Spleen (tissue), 11 donors: ENCODE data around the gene SYT13. TPM values are rescaled to one million over a fixed set of nuclear protein-coding genes. Genes with fewer than 3 reads are reported as not detected.

ENCODE experiments used
- DNase-seq: peaks from one replicate; pipeline ENCODE4 v3.0.0-alpha.2; 2020
- H3K27ac ChIP-seq, 8 donors: fragments of 200-600 bp; sonication (generic) in 7 of 8; 1 replicate in 4 of 8; 2 replicates in 4 of 8; pipeline versions ENCODE4 v1.5.0 to v1.8.0; 2016 to 2021; ENCODE audit warnings: inconsistent platforms in 4 of 8, mild to moderate bottlenecking in 4 of 8, moderate library complexity in 1 of 8
- H3K27me3 ChIP-seq, 7 donors: fragments of 200-600 bp; sonication (generic) in 6 of 7; replicated peaks in 1 of 7; 1 replicate in 4 of 7; 2 replicates in 3 of 7; pipeline versions ENCODE4 v1.5.0 to v1.8.0; 2016 to 2021; ENCODE audit warnings: inconsistent platforms in 3 of 7, mild to moderate bottlenecking in 1 of 7
- H3K36me3 ChIP-seq, 6 donors: fragments of 200-600 bp; sonication (generic) in 5 of 6; 1 replicate in 4 of 6; 2 replicates in 2 of 6; pipeline versions ENCODE4 v1.5.0 to v1.8.0; 2016 to 2021; ENCODE audit warnings: inconsistent platforms in 2 of 6
- H3K4me1 ChIP-seq, 6 donors: fragments of 200-600 bp; sonication (generic) in 5 of 6; 1 replicate in 3 of 6; 2 replicates in 3 of 6; pipeline versions ENCODE4 v1.5.0 to v1.8.0; 2016 to 2021; ENCODE audit warnings: inconsistent platforms in 3 of 6
- H3K4me3 ChIP-seq, 8 donors: fragments of 200-600 bp; sonication (generic) in 7 of 8; 1 replicate in 4 of 8; 2 replicates in 4 of 8; pipeline versions ENCODE4 v1.5.0 to v1.8.0; 2016 to 2021; ENCODE audit warnings: inconsistent platforms in 4 of 8, mild to moderate bottlenecking in 4 of 8, moderate library complexity in 2 of 8
- H3K9me3 ChIP-seq, 8 donors: fragments of 200-600 bp; sonication (generic) in 7 of 8; 1 replicate in 4 of 8; 2 replicates in 4 of 8; pipeline versions ENCODE4 v1.5.0 to v1.8.0; 2016 to 2021; ENCODE audit warnings: inconsistent platforms in 4 of 8
- POLR2A ChIP-seq, 3 donors: fragments of 450-650 bp; IDR thresholded peaks; one replicate each; pipeline ENCODE4 v1.5.1; 2017; ENCODE audit warnings: antibody characterized with exemption in 3 of 3, mild to moderate bottlenecking in 1 of 3
- POLR2AphosphoS5 ChIP-seq, 3 donors: sonication (generic); formaldehyde crosslinking; IDR thresholded peaks; one replicate each; pipeline ENCODE4 v1.5.1; 2017; ENCODE audit warnings: antibody characterized with exemption in 3 of 3
- WGBS, 5 donors: extraction: QIAGEN DNeasy Blood & Tissue Kit in 3 of 5; methylation state at CpG; one replicate each; pipeline versions ENCODE4 v1.1.5 to v1.1.7; 2013 to 2018; 5-methylcytosine and 5-hydroxymethylcytosine counted together
- intact Hi-C: fragments of 100-400 bp; cut with DNase I; formaldehyde crosslinking; loops from one replicate; pipeline ENCODE4 v1.15.0; 2023; ENCODE audit warnings: low total_unique reads
- polyA plus RNA-seq, 3 donors: library from polyadenylated mRNA; stranded (reverse); fragments of 200-250 nt; gene quantifications; one replicate each; pipeline ENCODE4 v1.2.1, GENCODE V29; 2013
- total RNA-seq, 7 donors: library from RNA; depleted of rRNA in 3 of 7; stranded (reverse); fragments of >200 nt in 3 of 7; fragmentation: NEBNext Ultra II Directional in 4 of 7; extraction: Animal tissue kit (Norgen Biotek cat#: 25700) in 4 of 7; gene quantifications; one replicate each; pipeline versions ENCODE4 v1.1.0 to v1.2.1, GENCODE V29; 2016 to 2021
- TF ChIP-seq, protein P1 (sequence below), 11 experiments: fragments of 200-600 bp in 7 of 11; fragments of 450-650 bp in 4 of 11; sonication (generic) in 4 of 11; IDR thresholded peaks in 8 of 11; conservative IDR thresholded peaks in 3 of 11; 1 replicate in 7 of 11; 2 replicates in 4 of 11; pipeline versions ENCODE4 v1.4.0 to v1.8.0; 2016 to 2021; ENCODE audit warnings: antibody characterized with exemption in 11 of 11, inconsistent platforms in 4 of 11, mild to moderate bottlenecking in 1 of 11
- donor health status: healthy with polysubstance abuse.
- donor health status: DM: no; HTN: no; CAD: no; lungs with moderate emphysema.
- donor health status: DM: no; HTN: no; CAD: no.
- donor health status: Bipolar disorder and iron deficiency.
- donor health status: healthy.
- donor health status: DM: no; HTN: no; CAD: no.
- donor health status: DM: yes; HTN: yes; CAD: no.

The SYT13 gene
- total and polyA plus RNA-seq, 10 donors = 0.02 to 0.64 (median 0.10) TPM; not detected in 2

GRCh38 chr11:45227836-45228235 is 58.3 kb downstream of the SYT13 start:
- no peaks in the 10 kb centered on the region for H3K4me1 ChIP-seq
- peak; percentile 63 for DNase-seq
- intact Hi-C loops = no loop called here
- no peak for TF ChIP-seq POLR2AphosphoS5 (IDR thresholded peaks at IDR 0.05)
- no peak for TF ChIP-seq POLR2A (IDR thresholded peaks at IDR 0.05)
- TF ChIP-seq, protein P1, sequence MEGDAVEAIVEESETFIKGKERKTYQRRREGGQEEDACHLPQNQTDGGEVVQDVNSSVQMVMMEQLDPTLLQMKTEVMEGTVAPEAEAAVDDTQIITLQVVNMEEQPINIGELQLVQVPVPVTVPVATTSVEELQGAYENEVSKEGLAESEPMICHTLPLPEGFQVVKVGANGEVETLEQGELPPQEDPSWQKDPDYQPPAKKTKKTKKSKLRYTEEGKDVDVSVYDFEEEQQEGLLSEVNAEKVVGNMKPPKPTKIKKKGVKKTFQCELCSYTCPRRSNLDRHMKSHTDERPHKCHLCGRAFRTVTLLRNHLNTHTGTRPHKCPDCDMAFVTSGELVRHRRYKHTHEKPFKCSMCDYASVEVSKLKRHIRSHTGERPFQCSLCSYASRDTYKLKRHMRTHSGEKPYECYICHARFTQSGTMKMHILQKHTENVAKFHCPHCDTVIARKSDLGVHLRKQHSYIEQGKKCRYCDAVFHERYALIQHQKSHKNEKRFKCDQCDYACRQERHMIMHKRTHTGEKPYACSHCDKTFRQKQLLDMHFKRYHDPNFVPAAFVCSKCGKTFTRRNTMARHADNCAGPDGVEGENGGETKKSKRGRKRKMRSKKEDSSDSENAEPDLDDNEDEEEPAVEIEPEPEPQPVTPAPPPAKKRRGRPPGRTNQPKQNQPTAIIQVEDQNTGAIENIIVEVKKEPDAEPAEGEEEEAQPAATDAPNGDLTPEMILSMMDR (IDR thresholded peaks at IDR 0.05 in 8 of 11, conservative IDR thresholded peaks at IDR 0.05 in 3 of 11) = no peak
- H3K4me3 ChIP-seq = no peak overlapping the region
- no peaks in the 10 kb centered on the region for H3K27me3 ChIP-seq
- peaks cover 6 to 64% (median 28%) of the 10 kb centered on the region in 6 donors for H3K36me3 ChIP-seq
- no peaks in the 10 kb centered on the region for H3K9me3 ChIP-seq
- 96 to 98% (median 97%) methylated on average over 19 of the region's 19 CpGs for WGBS, 5 donors
- H3K27ac ChIP-seq = no peak overlapping the region

- Histone ChIP-seq H3K4me1 (no peaks in the 10 kb centered on the region), H3K27me3 (no peaks in the 10 kb centered on the region), H3K36me3 (peaks cover 6 to 73% (median 30%) of the 10 kb centered on the region in 6 donors), H3K9me3 (no peaks in the 10 kb centered on the region), H3K27ac (no peak overlapping the region), H3K4me3 (no peak overlapping the region)
- intact Hi-C loops = no loop called here
- TF ChIP-seq POLR2A (IDR thresholded peaks at IDR 0.05) (no peak), POLR2AphosphoS5 (IDR thresholded peaks at IDR 0.05) (peak in 1 of 3 donors; percentile 26)
- TF ChIP-seq, protein P1 (IDR thresholded peaks at IDR 0.05 in 8 of 11, conservative IDR thresholded peaks at IDR 0.05 in 3 of 11) = no peak
- DNase-seq = no peak
- WGBS, 5 donors = 92 to 98% (median 97%) methylated on average over 18 to 21 of the region's 21 CpGs
Measured at GRCh38 chr11:45226901-45227300, 59.2 kb downstream of the SYT13 start.

DNA sequence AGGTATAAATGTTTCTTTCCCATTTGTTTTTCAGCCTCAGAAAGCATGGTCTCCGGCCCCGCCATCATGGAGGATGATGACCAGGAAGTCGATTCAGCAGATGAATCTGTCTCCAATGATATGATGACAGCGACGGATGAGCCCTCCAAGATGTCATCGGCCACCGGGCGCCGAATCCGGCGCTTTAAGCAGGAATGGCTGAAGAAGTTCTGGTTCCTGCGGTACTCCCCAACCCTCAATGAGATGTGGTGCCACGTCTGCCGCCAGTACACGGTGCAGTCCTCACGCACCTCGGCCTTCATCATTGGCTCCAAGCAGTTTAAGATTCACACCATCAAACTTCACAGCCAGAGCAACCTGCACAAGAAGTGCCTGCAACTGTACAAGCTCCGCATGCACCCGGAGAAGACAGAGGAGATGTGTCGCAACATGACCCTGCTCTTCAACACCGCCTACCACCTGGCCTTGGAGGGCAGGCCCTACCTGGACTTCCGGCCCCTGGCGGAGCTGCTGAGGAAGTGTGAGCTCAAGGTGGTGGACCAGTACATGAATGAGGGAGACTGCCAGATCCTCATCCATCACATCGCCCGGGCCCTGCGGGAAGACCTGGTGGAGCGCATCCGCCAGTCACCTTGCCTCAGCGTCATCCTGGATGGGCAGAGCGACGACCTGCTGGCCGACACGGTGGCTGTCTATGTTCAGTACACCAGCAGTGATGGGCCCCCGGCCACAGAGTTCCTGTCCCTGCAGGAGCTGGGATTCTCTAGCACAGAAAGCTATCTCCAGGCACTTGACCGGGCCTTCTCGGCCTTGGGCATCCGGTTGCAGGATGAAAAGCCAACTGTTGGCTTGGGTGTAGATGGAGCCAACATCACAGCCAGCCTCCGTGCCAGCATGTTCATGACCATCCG is 59.9 kb downstream of the SYT13 start:
- TF ChIP-seq, protein P1 (IDR thresholded peaks at IDR 0.05 in 8 of 11, conservative IDR thresholded peaks at IDR 0.05 in 3 of 11) = no peak
- TF ChIP-seq POLR2AphosphoS5 (IDR thresholded peaks at IDR 0.05) = peak in 1 of 3 donors; percentile 2
- Histone ChIP-seq H3K4me3 (no peak overlapping the region), H3K4me1 (no peaks in the 10 kb centered on the region), H3K36me3 (peaks cover 6 to 80% (median 32%) of the 10 kb centered on the region in 6 donors), H3K27me3 (no peaks in the 10 kb centered on the region), H3K27ac (no peak overlapping the region), H3K9me3 (no peaks in the 10 kb centered on the region)
- WGBS, 5 donors = 95 to 99% (median 96%) methylated on average over 23 to 39 of the region's 39 CpGs
- intact Hi-C loops = no loop called here
- peak; percentile 70 for DNase-seq

- Histone ChIP-seq H3K27me3 (no peaks in the 10 kb centered on the region), H3K27ac (no peak overlapping the region), H3K36me3 (peaks cover 6 to 90% (median 33%) of the 10 kb centered on the region in 6 donors), H3K4me1 (no peaks in the 10 kb centered on the region), H3K4me3 (no peak overlapping the region), H3K9me3 (no peaks in the 10 kb centered on the region)
- TF ChIP-seq, protein P1 (IDR thresholded peaks at IDR 0.05 in 8 of 11, conservative IDR thresholded peaks at IDR 0.05 in 3 of 11) = no peak
- no peak for TF ChIP-seq POLR2AphosphoS5 (IDR thresholded peaks at IDR 0.05)
- TF ChIP-seq POLR2A (IDR thresholded peaks at IDR 0.05) = no peak
- WGBS, 5 donors = 83 to 100% (median 94%) methylated on average over 1 of the region's 1 CpG
- intact Hi-C loops = no loop called here
- no peak for DNase-seq
Measured at GRCh38 chr11:45225277-45225676, 60.9 kb downstream of the SYT13 start.
